IMR-90 (cell line): Measurements from ENCODE around the gene RIMBP2. TPM values are rescaled to one million over a fixed set of nuclear protein-coding genes. Genes with fewer than 3 reads are reported as not detected.

Experiments used
- ATAC-seq: fragments of 200-7000 bp; cut with Tn5 transposase; 2 replicates; pipeline ENCODE4 v1.9.1; 2020; ENCODE audit warnings: low read depth, mild to moderate bottlenecking, moderate library complexity
- BruUV-seq: library from RNA; stranded (reverse); fragments of 400-500 nt; replicated peaks from 2 replicates; lab custom pipeline; 2021; lab: Mats Ljungman, UMichigan
- CTCF ChIA-PET: fragments of 300-600 bp; formaldehyde crosslinking; extraction: SDS; loops from one replicate; lab custom pipeline; 2021; ENCODE audit warnings: antibody characterized with exemption; lab: Yijun Ruan, JAX
- POLR2A ChIA-PET: fragments of 300-600 bp; sonication (Branson Sonifier 250); formaldehyde crosslinking; loops from one replicate; lab custom pipeline; 2022; ENCODE audit warnings: antibody characterized with exemption; ENCODE audit not compliant: unreplicated experiment; lab: Charles Lee
- DNase-seq: peaks from one replicate; pipeline ENCODE4 v3.0.0; 2013
- H2AFZ ChIP-seq: replicated peaks from 2 replicates; pipeline ENCODE3; 2013; ENCODE audit warnings: low read length, mild to moderate bottlenecking; ENCODE audit not compliant: poor library complexity
- H2AK5ac ChIP-seq: 2 replicates; pipeline ENCODE4 v1.6.1; 2013; ENCODE audit warnings: low read depth, low read length, inconsistent platforms
- H2AK9ac ChIP-seq: replicated peaks from 2 replicates; pipeline ENCODE3; 2013; ENCODE audit warnings: mild to moderate bottlenecking, low read depth, low read length, moderate library complexity; ENCODE audit not compliant: poor library complexity
- H2BK120ac ChIP-seq: 2 replicates; pipeline ENCODE4 v1.6.1; 2013; ENCODE audit warnings: low read depth, low read length, inconsistent platforms
- H2BK15ac ChIP-seq: 3 replicates; pipeline ENCODE4 v1.6.1; 2013; ENCODE audit warnings: low read depth, low read length, inconsistent platforms
- H2BK20ac ChIP-seq: 2 replicates; pipeline ENCODE4 v1.6.1; 2013; ENCODE audit warnings: low read depth, mild to moderate bottlenecking, inconsistent platforms, low read length, moderate library complexity
- H2BK5ac ChIP-seq: 2 replicates; pipeline ENCODE4 v1.6.1; 2013; ENCODE audit warnings: mild to moderate bottlenecking, low read depth, low read length, inconsistent platforms; ENCODE audit not compliant: poor library complexity, severe bottlenecking
- H3K14ac ChIP-seq: replicated peaks from 2 replicates; pipeline ENCODE4 v1.6.1; 2013; ENCODE audit warnings: low read depth, low read length, inconsistent platforms
- H3K18ac ChIP-seq: 2 replicates; pipeline ENCODE4 v1.6.1; 2013; ENCODE audit warnings: low read depth, low read length, control low read depth
- H3K23ac ChIP-seq: 2 replicates; pipeline ENCODE4 v1.6.1; 2013; ENCODE audit warnings: low read depth, low read length, inconsistent platforms
- H3K27ac ChIP-seq: 2 replicates; pipeline ENCODE4 v1.5.1; 2013; ENCODE audit warnings: mild to moderate bottlenecking, control low read depth, low read length; ENCODE audit not compliant: insufficient read depth
- H3K27me3 ChIP-seq: 2 replicates; pipeline ENCODE4 v1.6.1; 2013; ENCODE audit warnings: low read length; ENCODE audit not compliant: control insufficient read depth, insufficient read depth
- H3K36me3 ChIP-seq: 2 replicates; pipeline ENCODE4 v1.6.1; 2013; ENCODE audit warnings: low read length, mixed read lengths; ENCODE audit not compliant: control insufficient read depth, insufficient read depth
- H3K4ac ChIP-seq: 2 replicates; pipeline ENCODE4 v1.6.1; 2013; ENCODE audit warnings: low read depth, low read length, inconsistent platforms
- H3K4me1 ChIP-seq: 2 replicates; pipeline ENCODE4 v1.6.1; 2013; ENCODE audit warnings: low read length, mixed read lengths; ENCODE audit not compliant: control insufficient read depth, insufficient read depth
- H3K4me2 ChIP-seq: 2 replicates; pipeline ENCODE4 v1.6.1; 2013; ENCODE audit warnings: low read depth, mild to moderate bottlenecking, control low read depth, low read length, moderate library complexity
- H3K4me3 ChIP-seq: 2 replicates; pipeline ENCODE4 v1.5.1; 2013; ENCODE audit warnings: low read depth, mild to moderate bottlenecking, control low read depth, low read length, moderate library complexity; ENCODE audit not compliant: insufficient read depth
- H3K56ac ChIP-seq: 2 replicates; pipeline ENCODE4 v1.6.1; 2013; ENCODE audit warnings: low read length, inconsistent platforms; ENCODE audit not compliant: insufficient read depth; ENCODE audit errors: extremely low read depth
- H3K79me1 ChIP-seq, 2 experiments: 2 replicates each; pipeline ENCODE4 v1.6.1; 2013; ENCODE audit warnings: low read length in 2 of 2, inconsistent platforms in 1 of 2, low read depth in 1 of 2
- H3K9ac ChIP-seq: 2 replicates; pipeline ENCODE4 v1.6.1; 2013; ENCODE audit warnings: low read depth, low read length, control low read depth
- H3K9me1 ChIP-seq: 2 replicates; pipeline ENCODE4 v1.6.1; 2013; ENCODE audit warnings: low read length, inconsistent platforms; ENCODE audit not compliant: insufficient read depth
- H3K9me3 ChIP-seq: 2 replicates; pipeline ENCODE4 v1.6.1; 2013; ENCODE audit warnings: low read length; ENCODE audit not compliant: control insufficient read depth, insufficient read depth
- H4K20me1 ChIP-seq: 2 replicates; pipeline ENCODE4 v1.6.1; 2013; ENCODE audit warnings: low read length, inconsistent platforms; ENCODE audit not compliant: insufficient read depth
- H4K5ac ChIP-seq: 2 replicates; pipeline ENCODE4 v1.6.1; 2013; ENCODE audit warnings: mild to moderate bottlenecking, low read depth, low read length, control low read depth
- H4K8ac ChIP-seq, 2 experiments: 2 replicates each; pipeline ENCODE4 v1.6.1; 2013; ENCODE audit warnings: low read depth in 2 of 2, low read length in 2 of 2, control low read depth in 1 of 2, inconsistent platforms in 1 of 2
- H4K91ac ChIP-seq: 2 replicates; pipeline ENCODE4 v1.6.1; 2013; ENCODE audit warnings: low read depth, low read length, inconsistent platforms; ENCODE audit not compliant: insufficient read depth
- BHLHE40 ChIP-seq: fragments of 150-350 bp; IDR thresholded peaks from 2 replicates; pipeline ENCODE4 v1.6.1; 2016; ENCODE audit warnings: mild to moderate bottlenecking, low read depth, low read length
- CEBPB ChIP-seq: IDR thresholded peaks from 2 replicates; pipeline ENCODE4 v1.6.1; 2012; ENCODE audit warnings: low read depth, low read length, improper control_type of control experiment
- CHD1 ChIP-seq: IDR thresholded peaks from 2 replicates; pipeline ENCODE4 v1.6.1; 2012; ENCODE audit warnings: low read depth, low read length, improper control_type of control experiment
- FOS ChIP-seq: fragments of 150-350 bp; IDR thresholded peaks from 2 replicates; pipeline ENCODE4 v1.6.1; 2016; ENCODE audit warnings: low read depth, low read length
- MAFK ChIP-seq: IDR thresholded peaks from 2 replicates; pipeline ENCODE4 v1.6.1; 2012; ENCODE audit warnings: low read depth, low read length, improper control_type of control experiment
- MAZ ChIP-seq: IDR thresholded peaks from 2 replicates; pipeline ENCODE4 v1.6.1; 2012; ENCODE audit warnings: low read depth, mild to moderate bottlenecking, low read length, improper control_type of control experiment, moderate library complexity, borderline replicate concordance
- MXI1 ChIP-seq: IDR thresholded peaks from 2 replicates; pipeline ENCODE4 v1.6.1; 2012; ENCODE audit warnings: low read depth, mild to moderate bottlenecking, low read length, moderate library complexity, borderline replicate concordance
- NFE2L2 ChIP-seq: fragments of 150-350 bp; IDR thresholded peaks from 2 replicates; pipeline ENCODE4 v1.6.1; 2016; ENCODE audit warnings: low read depth, mild to moderate bottlenecking, low read length
- POLR2A ChIP-seq: IDR thresholded peaks from 2 replicates; pipeline ENCODE4 v1.6.1; 2012; ENCODE audit warnings: mild to moderate bottlenecking, low read depth, low read length
- RAD21 ChIP-seq: IDR thresholded peaks from 2 replicates; pipeline ENCODE4 v1.6.1; 2012; ENCODE audit warnings: low read length, improper control_type of control experiment
- RCOR1 ChIP-seq: IDR thresholded peaks from 2 replicates; pipeline ENCODE4 v1.6.1; 2012; ENCODE audit warnings: mild to moderate bottlenecking, low read length, improper control_type of control experiment; ENCODE audit not compliant: insufficient replicate concordance
- RFX5 ChIP-seq: IDR thresholded peaks from 2 replicates; pipeline ENCODE4 v1.8.0; 2012; ENCODE audit warnings: low read depth, mild to moderate bottlenecking, low read length, moderate library complexity
- SMC3 ChIP-seq: fragments of 150-350 bp; IDR thresholded peaks from 2 replicates; pipeline ENCODE4 v1.6.1; 2016; ENCODE audit warnings: low read depth, mild to moderate bottlenecking, antibody characterized with exemption, low read length, moderate library complexity
- WGBS, 2 experiments: methylation state at CpG; one replicate each; pipeline versions ENCODE4 v1.1.5 to v1.1.7; 2013; ENCODE audit warnings: missing lambda C conversion rate in 2 of 2; ENCODE audit not compliant: insufficient read length in 1 of 2; ENCODE audit errors: extremely low coverage in 2 of 2; 5-methylcytosine and 5-hydroxymethylcytosine counted together
- dilution Hi-C: fragments of 300-500 bp; cut with HindIII; formaldehyde crosslinking; loops from one replicate; pipeline ENCODE4 v1.14.3; 2018; ENCODE audit warnings: low sequenced_read_pairs; ENCODE audit not compliant: unreplicated experiment
- in situ Hi-C: fragments of 300-500 bp; cut with MboI; formaldehyde crosslinking; loops from 3 replicates; pipeline ENCODE4 v1.14.3; 2019; ENCODE audit warnings: low sequenced_read_pairs, inconsistent platforms, mixed read lengths
- intact Hi-C: fragments of 100-400 bp; cut with micrococcal nuclease; formaldehyde crosslinking; loops from 2 replicates; pipeline ENCODE4 v1.10.0; 2022
- polyA plus RNA-seq, 3 experiments: library from polyadenylated mRNA; depleted of rRNA; stranded (reverse); fragments of >200 nt; gene quantifications; 2 replicates each; pipeline ENCODE4 v1.2.3, GENCODE V29; 2012; ENCODE audit warnings: low replicate concordance in 1 of 3
- total RNA-seq: library from RNA; depleted of rRNA; stranded (reverse); fragments of >200 nt; gene quantifications from 2 replicates; pipeline ENCODE4 v1.2.3, GENCODE V29; 2012
- TF ChIP-seq, protein P1 (sequence below): conservative IDR thresholded peaks from 2 replicates; pipeline ENCODE4 v1.5.1; 2012; ENCODE audit warnings: mild to moderate bottlenecking, low read depth, low read length, improper control_type of control experiment
- TF ChIP-seq, protein P2 (sequence below): fragments of 150-350 bp; IDR thresholded peaks from 2 replicates; pipeline ENCODE4 v1.6.1; 2016; ENCODE audit warnings: low read depth, mild to moderate bottlenecking, low read length, moderate library complexity, borderline replicate concordance
- TF ChIP-seq, protein P3 (sequence below): fragments of 150-350 bp; IDR thresholded peaks from 2 replicates; pipeline ENCODE4 v1.6.1; 2017; ENCODE audit warnings: mild to moderate bottlenecking, antibody characterized with exemption, low read length, low read depth

The RIMBP2 gene
- total and polyA plus RNA-seq, 2 of the 4 experiments (the other 2 are of a cell fraction), result not detected

DNA sequence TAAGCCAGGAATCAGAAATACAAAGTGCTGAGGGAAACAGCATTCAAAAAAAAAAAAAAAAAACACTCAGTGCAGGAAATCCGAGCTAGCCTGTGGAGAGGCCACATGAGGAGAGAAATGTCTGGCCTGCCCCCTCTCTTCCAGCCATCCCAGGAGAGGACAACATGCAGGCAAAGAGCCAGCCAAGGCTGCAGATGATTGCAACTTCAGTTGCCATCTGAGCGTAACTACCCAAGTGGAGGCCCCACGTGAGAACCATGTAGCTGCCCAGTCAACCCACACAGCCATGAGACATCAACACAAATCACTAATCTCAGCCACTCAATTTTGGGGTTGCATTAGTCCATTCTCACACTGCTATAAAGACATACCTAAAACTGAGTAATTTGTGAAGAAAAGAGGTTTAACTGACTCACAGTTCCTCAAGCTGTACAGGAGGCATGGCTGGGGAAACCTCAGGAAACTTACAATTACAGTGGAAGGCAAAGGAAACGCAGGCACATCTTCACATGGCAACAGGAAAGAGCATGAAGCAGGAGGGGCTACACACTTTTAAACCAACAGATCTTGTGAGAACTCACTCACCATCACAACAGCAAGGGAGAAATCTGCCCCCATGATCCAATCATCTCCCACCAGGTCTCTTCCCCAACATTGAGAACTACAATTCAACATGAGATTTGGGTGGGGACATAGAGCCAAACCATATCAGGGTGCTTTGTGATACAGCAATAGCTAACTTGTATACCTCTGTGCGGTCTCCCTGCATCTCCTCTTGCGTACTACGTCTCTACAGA is 217.3 kb downstream of the RIMBP2 start:
- no peak overlapping the region for H3K27ac ChIP-seq
- in situ Hi-C loops, result no loop called here
- no peak overlapping the region for H2AK9ac ChIP-seq
- H2BK120ac ChIP-seq, result no peak overlapping the region
- H2BK15ac ChIP-seq, result no peak overlapping the region
- no peaks in the 10 kb centered on the region for H3K36me3 ChIP-seq
- ChIA-PET POLR2A (no interaction called here), CTCF (no interaction called here)
- H3K23ac ChIP-seq, result no peak overlapping the region
- DNase-seq (no peak), ATAC-seq (no peak)
- H4K8ac ChIP-seq, result no peak overlapping the region
- H3K14ac ChIP-seq, result no peak overlapping the region
- peaks cover 51% of the 10 kb centered on the region for H3K9me3 ChIP-seq
- no peak overlapping the region for H2AFZ ChIP-seq
- H4K5ac ChIP-seq, result no peak overlapping the region
- no TSS peak for BruUV-seq
- no peaks in the 10 kb centered on the region for H3K27me3 ChIP-seq
- no peak overlapping the region for H3K56ac ChIP-seq
- H3K79me1 ChIP-seq, result no peaks in the 10 kb centered on the region
- no peak overlapping the region for H3K4me3 ChIP-seq
- no peak overlapping the region for H2BK5ac ChIP-seq
- dilution Hi-C loops, result no loop called here
- H4K91ac ChIP-seq, result no peak overlapping the region
- H2AK5ac ChIP-seq, result no peak overlapping the region
- TF ChIP-seq, protein P1, sequence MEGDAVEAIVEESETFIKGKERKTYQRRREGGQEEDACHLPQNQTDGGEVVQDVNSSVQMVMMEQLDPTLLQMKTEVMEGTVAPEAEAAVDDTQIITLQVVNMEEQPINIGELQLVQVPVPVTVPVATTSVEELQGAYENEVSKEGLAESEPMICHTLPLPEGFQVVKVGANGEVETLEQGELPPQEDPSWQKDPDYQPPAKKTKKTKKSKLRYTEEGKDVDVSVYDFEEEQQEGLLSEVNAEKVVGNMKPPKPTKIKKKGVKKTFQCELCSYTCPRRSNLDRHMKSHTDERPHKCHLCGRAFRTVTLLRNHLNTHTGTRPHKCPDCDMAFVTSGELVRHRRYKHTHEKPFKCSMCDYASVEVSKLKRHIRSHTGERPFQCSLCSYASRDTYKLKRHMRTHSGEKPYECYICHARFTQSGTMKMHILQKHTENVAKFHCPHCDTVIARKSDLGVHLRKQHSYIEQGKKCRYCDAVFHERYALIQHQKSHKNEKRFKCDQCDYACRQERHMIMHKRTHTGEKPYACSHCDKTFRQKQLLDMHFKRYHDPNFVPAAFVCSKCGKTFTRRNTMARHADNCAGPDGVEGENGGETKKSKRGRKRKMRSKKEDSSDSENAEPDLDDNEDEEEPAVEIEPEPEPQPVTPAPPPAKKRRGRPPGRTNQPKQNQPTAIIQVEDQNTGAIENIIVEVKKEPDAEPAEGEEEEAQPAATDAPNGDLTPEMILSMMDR, result no peak
- TF ChIP-seq, protein P2, sequence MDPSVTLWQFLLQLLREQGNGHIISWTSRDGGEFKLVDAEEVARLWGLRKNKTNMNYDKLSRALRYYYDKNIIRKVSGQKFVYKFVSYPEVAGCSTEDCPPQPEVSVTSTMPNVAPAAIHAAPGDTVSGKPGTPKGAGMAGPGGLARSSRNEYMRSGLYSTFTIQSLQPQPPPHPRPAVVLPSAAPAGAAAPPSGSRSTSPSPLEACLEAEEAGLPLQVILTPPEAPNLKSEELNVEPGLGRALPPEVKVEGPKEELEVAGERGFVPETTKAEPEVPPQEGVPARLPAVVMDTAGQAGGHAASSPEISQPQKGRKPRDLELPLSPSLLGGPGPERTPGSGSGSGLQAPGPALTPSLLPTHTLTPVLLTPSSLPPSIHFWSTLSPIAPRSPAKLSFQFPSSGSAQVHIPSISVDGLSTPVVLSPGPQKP, result no peak
- TF ChIP-seq MXI1 (no peak), NFE2L2 (no peak), CEBPB (no peak), CHD1 (no peak), BHLHE40 (no peak), POLR2A (no peak), RAD21 (no peak), FOS (no peak), MAFK (no peak), RCOR1 (no peak), SMC3 (no peak), MAZ (no peak), RFX5 (no peak)
- TF ChIP-seq, protein P3, sequence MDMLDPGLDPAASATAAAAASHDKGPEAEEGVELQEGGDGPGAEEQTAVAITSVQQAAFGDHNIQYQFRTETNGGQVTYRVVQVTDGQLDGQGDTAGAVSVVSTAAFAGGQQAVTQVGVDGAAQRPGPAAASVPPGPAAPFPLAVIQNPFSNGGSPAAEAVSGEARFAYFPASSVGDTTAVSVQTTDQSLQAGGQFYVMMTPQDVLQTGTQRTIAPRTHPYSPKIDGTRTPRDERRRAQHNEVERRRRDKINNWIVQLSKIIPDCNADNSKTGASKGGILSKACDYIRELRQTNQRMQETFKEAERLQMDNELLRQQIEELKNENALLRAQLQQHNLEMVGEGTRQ, result no peak
- 53% methylated on average over 3 of the region's 7 CpGs; no CpG with 5 or more reads in 1 of the 2 experiments for WGBS, 2 experiments
- H3K4me1 ChIP-seq, result no peaks in the 10 kb centered on the region
- no peak overlapping the region for H3K18ac ChIP-seq
- no peak overlapping the region for H3K4me2 ChIP-seq
- H3K9ac ChIP-seq, result no peak overlapping the region
- no peak overlapping the region for H2BK20ac ChIP-seq
- H3K9me1 ChIP-seq, result no peaks in the 10 kb centered on the region
- no peak overlapping the region for H3K4ac ChIP-seq
- no peaks in the 10 kb centered on the region for H4K20me1 ChIP-seq
- intact Hi-C loops, result no loop called here
